Endodermal cell (in vitro differentiated cells): ENCODE data around the gene SMCO4. TPM values are rescaled to one million over a fixed set of nuclear protein-coding genes. Genes with fewer than 3 reads are reported as not detected.

Experiments
- DNase-seq: peaks from one replicate; pipeline ENCODE4 v3.0.0-alpha.2; 2017
- H3K27ac ChIP-seq: 2 replicates; pipeline ENCODE4 v1.5.1; 2013; ENCODE audit warnings: mild to moderate bottlenecking, low read depth, low read length, moderate library complexity
- H3K27me3 ChIP-seq: 2 replicates; pipeline ENCODE4 v1.6.1; 2013; ENCODE audit warnings: mild to moderate bottlenecking, low read length, moderate library complexity; ENCODE audit not compliant: insufficient read depth, control insufficient read depth, poor library complexity, severe bottlenecking
- H3K36me3 ChIP-seq: 2 replicates; pipeline ENCODE4 v1.7.0; 2013; ENCODE audit warnings: mild to moderate bottlenecking, low read length, moderate library complexity; ENCODE audit not compliant: control insufficient read depth, insufficient read depth
- H3K4me1 ChIP-seq: one replicate; pipeline ENCODE4 v1.7.0; 2013; ENCODE audit warnings: low read length; ENCODE audit not compliant: control insufficient read depth, insufficient read depth
- H3K4me3 ChIP-seq: 2 replicates; pipeline ENCODE4 v1.5.1; 2013; ENCODE audit warnings: mild to moderate bottlenecking, low read length, moderate library complexity
- H3K9ac ChIP-seq: 2 replicates; pipeline ENCODE4 v1.6.1; 2013; ENCODE audit warnings: mild to moderate bottlenecking, low read length, moderate library complexity; ENCODE audit not compliant: poor library complexity, severe bottlenecking; ENCODE audit errors: extremely low read depth
- H3K9me3 ChIP-seq: 2 replicates; pipeline ENCODE4 v1.6.1; 2013; ENCODE audit warnings: mild to moderate bottlenecking, low read length, moderate library complexity; ENCODE audit not compliant: control insufficient read depth
- H3K27ac Mint-ChIP-seq: 2 replicates; pipeline ENCODE4 v1.8.0; 2020; ENCODE audit warnings: mixed read lengths
- H3K27me3 Mint-ChIP-seq: 2 replicates; pipeline ENCODE4 v1.8.0; 2021; ENCODE audit warnings: mild to moderate bottlenecking, mixed read lengths; ENCODE audit not compliant: insufficient read depth
- H3K36me3 Mint-ChIP-seq: 2 replicates; pipeline ENCODE4 v1.8.0; 2020; ENCODE audit warnings: low read depth, mixed read lengths
- H3K4me1 Mint-ChIP-seq: 2 replicates; pipeline ENCODE4 v1.8.0; 2020; ENCODE audit warnings: mixed read lengths
- H3K4me3 Mint-ChIP-seq: 2 replicates; pipeline ENCODE4 v1.8.0; 2020; ENCODE audit warnings: mild to moderate bottlenecking, moderate library complexity, mixed read lengths
- H3K9me3 Mint-ChIP-seq: 2 replicates; pipeline ENCODE4 v1.8.0; 2020; ENCODE audit warnings: mild to moderate bottlenecking, mixed read lengths
- WGBS, 2 experiments: methylation state at CpG; one replicate each; pipeline versions ENCODE4 v1.1.5 to v1.1.7; 2013; ENCODE audit warnings: missing lambda C conversion rate in 2 of 2, mixed read lengths in 1 of 2; ENCODE audit not compliant: insufficient coverage in 1 of 2, insufficient read length in 1 of 2; 5-methylcytosine and 5-hydroxymethylcytosine counted together
- total RNA-seq, 2 donors: library from RNA; stranded (reverse); fragmentation: NEBNext Ultra II Directional in 1 of 2; extraction: Animal tissue kit (Norgen Biotek cat#: 25700) in 1 of 2; gene quantifications; 2 replicates in 1 of 2; 3 replicates in 1 of 2; pipeline ENCODE4 v1.2.1, GENCODE V29; 2021
- TF ChIP-seq, protein P1 (sequence below): fragments of 200-600 bp; sonication (generic); conservative IDR thresholded peaks from 2 replicates; pipeline ENCODE4 v1.5.0; 2021; ENCODE audit warnings: antibody characterized with exemption, mild to moderate bottlenecking

Gene SMCO4
- total RNA-seq, 2 donors from 2014 or later: 27.3 to 47.7 TPM

DNA sequence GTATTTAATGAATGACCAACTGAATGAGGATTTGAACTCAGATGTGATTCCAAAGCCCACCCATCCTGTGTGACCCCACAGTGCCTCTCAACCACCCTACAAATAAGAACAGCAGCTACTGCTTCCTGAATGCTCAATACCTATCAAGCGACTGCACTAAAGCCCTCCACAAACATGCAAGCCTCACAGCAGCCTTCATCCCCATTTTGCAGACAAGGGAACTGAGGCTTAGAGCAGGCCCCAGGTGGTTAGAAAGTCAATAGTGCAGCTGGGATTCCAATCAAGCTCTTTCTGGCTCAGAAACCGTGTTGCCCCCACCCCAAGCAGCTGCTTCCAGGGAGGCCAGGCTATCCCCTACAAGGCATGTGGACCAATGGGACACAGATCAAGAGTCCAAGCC lies 57.2 kb downstream of the SMCO4 start:
- Mint-ChIP-seq H3K9me3 (no peaks in the 10 kb centered on the region), H3K27me3 (no peaks in the 10 kb centered on the region), H3K36me3 (peaks cover 4% of the 10 kb centered on the region), H3K4me1 (peaks cover 30% of the 10 kb centered on the region), H3K27ac (no peak overlapping the region), H3K4me3 (no peak overlapping the region)
- no peaks in the 10 kb centered on the region for H3K36me3 ChIP-seq
- WGBS, 2 experiments: 89 to 90% methylated on average over 1 to 2 of the region's 2 CpGs
- TF ChIP-seq, protein P1, sequence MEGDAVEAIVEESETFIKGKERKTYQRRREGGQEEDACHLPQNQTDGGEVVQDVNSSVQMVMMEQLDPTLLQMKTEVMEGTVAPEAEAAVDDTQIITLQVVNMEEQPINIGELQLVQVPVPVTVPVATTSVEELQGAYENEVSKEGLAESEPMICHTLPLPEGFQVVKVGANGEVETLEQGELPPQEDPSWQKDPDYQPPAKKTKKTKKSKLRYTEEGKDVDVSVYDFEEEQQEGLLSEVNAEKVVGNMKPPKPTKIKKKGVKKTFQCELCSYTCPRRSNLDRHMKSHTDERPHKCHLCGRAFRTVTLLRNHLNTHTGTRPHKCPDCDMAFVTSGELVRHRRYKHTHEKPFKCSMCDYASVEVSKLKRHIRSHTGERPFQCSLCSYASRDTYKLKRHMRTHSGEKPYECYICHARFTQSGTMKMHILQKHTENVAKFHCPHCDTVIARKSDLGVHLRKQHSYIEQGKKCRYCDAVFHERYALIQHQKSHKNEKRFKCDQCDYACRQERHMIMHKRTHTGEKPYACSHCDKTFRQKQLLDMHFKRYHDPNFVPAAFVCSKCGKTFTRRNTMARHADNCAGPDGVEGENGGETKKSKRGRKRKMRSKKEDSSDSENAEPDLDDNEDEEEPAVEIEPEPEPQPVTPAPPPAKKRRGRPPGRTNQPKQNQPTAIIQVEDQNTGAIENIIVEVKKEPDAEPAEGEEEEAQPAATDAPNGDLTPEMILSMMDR: no peak
- no peaks in the 10 kb centered on the region for H3K27me3 ChIP-seq
- no peak overlapping the region for H3K9ac ChIP-seq
- no peaks in the 10 kb centered on the region for H3K9me3 ChIP-seq
- no peak overlapping the region for H3K27ac ChIP-seq
- H3K4me1 ChIP-seq: peaks cover 16% of the 10 kb centered on the region
- H3K4me3 ChIP-seq: no peak overlapping the region
- DNase-seq: no peak

DNA sequence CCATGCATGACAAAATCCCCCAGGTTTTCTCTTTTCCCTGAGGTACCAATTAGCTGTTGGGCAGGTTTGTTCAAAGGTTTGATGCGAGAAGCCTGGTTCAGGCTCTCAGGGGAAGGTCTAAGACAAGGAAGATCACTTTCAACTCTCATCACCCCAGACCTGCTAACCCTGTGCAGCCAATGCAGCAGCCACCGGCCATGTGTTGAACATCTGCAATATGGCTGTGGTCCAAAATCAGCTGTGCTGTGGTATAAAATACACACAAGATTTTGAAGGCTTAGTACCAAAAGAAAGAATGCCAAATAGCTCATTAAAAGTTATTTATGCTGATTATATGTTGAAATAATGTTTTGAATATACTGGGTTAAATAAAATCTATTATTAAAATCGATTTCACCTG lies 58.5 kb downstream of the SMCO4 start:
- Mint-ChIP-seq H3K27me3 (no peaks in the 10 kb centered on the region), H3K4me3 (no peak overlapping the region), H3K27ac (no peak overlapping the region), H3K4me1 (peaks cover 19% of the 10 kb centered on the region), H3K9me3 (no peaks in the 10 kb centered on the region), H3K36me3 (peaks cover 4% of the 10 kb centered on the region)
- peaks cover 7% of the 10 kb centered on the region for H3K4me1 ChIP-seq
- TF ChIP-seq, protein P1: no peak
- no peak overlapping the region for H3K9ac ChIP-seq
- H3K27ac ChIP-seq: no peak overlapping the region
- no peaks in the 10 kb centered on the region for H3K9me3 ChIP-seq
- WGBS, 2 experiments: 94 to 100% methylated on average over 1 to 3 of the region's 3 CpGs
- DNase-seq: no peak
- H3K4me3 ChIP-seq: no peak overlapping the region
- no peaks in the 10 kb centered on the region for H3K36me3 ChIP-seq
- no peaks in the 10 kb centered on the region for H3K27me3 ChIP-seq

- H3K36me3 Mint-ChIP-seq: peaks cover 4% of the 10 kb centered on the region
- no peak overlapping the region for H3K27ac Mint-ChIP-seq
- H3K4me3 Mint-ChIP-seq: no peak overlapping the region
- Histone ChIP-seq H3K36me3 (no peaks in the 10 kb centered on the region), H3K9me3 (no peaks in the 10 kb centered on the region), H3K27me3 (no peaks in the 10 kb centered on the region), H3K9ac (no peak overlapping the region), H3K4me3 (no peak overlapping the region), H3K4me1 (peaks cover 16% of the 10 kb centered on the region), H3K27ac (no peak overlapping the region)
- TF ChIP-seq, protein P1: no peak
- no peaks in the 10 kb centered on the region for H3K27me3 Mint-ChIP-seq
- H3K4me1 Mint-ChIP-seq: peaks cover 24% of the 10 kb centered on the region
- no peak for DNase-seq
- 84% methylated on average over 9 to 10 of the region's 10 CpGs for WGBS, 2 experiments
- H3K9me3 Mint-ChIP-seq: no peaks in the 10 kb centered on the region
Observed at GRCh38 chr11:93482556-93482955, 60.6 kb downstream of the SMCO4 start.
